GM12878 (cell line): ENCODE data around the gene IQCH. TPM values are rescaled to one million over a fixed set of nuclear protein-coding genes. Genes with fewer than 3 reads are reported as not detected.

Experiments used
- ATAC-seq: fragments of 200-7000 bp; cut with Tn5 transposase; 3 replicates; pipeline ENCODE4 v1.9.1; 2020; ENCODE audit warnings: mild to moderate bottlenecking, moderate library complexity
- BruUV-seq: library from RNA; stranded (reverse); fragments of 400-500 nt; replicated peaks from 2 replicates; lab custom pipeline; 2021; lab: Mats Ljungman, UMichigan
- CTCF ChIA-PET: fragments of 300-600 bp; sonication (Branson Sonifier 250); formaldehyde crosslinking; extraction: SDS; loops from one replicate; lab custom pipeline; 2021; ENCODE audit warnings: inconsistent platforms; lab: Yijun Ruan, JAX
- POLR2A ChIA-PET: fragments of 350-600 bp; formaldehyde crosslinking; extraction: SDS; loops from one replicate; lab custom pipeline; 2021; ENCODE audit warnings: inconsistent platforms; lab: Charles Lee
- RAD21 ChIA-PET: fragments of 300-600 bp; sonication (Branson Sonifier 250); formaldehyde crosslinking; loops from one replicate; lab custom pipeline; 2023; ENCODE audit warnings: antibody characterized with exemption; ENCODE audit not compliant: unreplicated experiment; lab: Charles Lee
- SMC1A ChIA-PET: fragments of 300-600 bp; sonication (Branson Sonifier 250); formaldehyde crosslinking; loops from one replicate; lab custom pipeline; 2023; ENCODE audit not compliant: unreplicated experiment, uncharacterized antibody; lab: Charles Lee
- DNase-seq: peaks from one replicate; pipeline ENCODE4 v3.0.0-alpha.2; 2011; ENCODE audit warnings: low read depth, low spot score
- FAIRE-seq: peaks from 3 replicates; lab custom pipeline; 2011; peaks lifted over from hg19 to GRCh38; lab: Jason Lieb, UNC
- H2AFZ ChIP-seq: 2 replicates; pipeline ENCODE4 v1.6.0; 2011; ENCODE audit warnings: low read depth, low read length, control low read depth; ENCODE audit not compliant: control insufficient read depth
- H3K27ac ChIP-seq: 2 replicates; pipeline ENCODE4 v1.5.1; 2011; ENCODE audit warnings: control low read depth; ENCODE audit not compliant: control insufficient read depth, insufficient read depth
- H3K27me3 ChIP-seq, 2 experiments: replicated peaks in 1 of 2; 2 replicates each; pipeline versions ENCODE4 v1.6.0 to v1.6.1; 2011; ENCODE audit warnings: low read length in 1 of 2; ENCODE audit not compliant: control insufficient read depth in 2 of 2, insufficient read depth in 2 of 2
- H3K36me3 ChIP-seq, 2 experiments: 2 replicates each; pipeline ENCODE4 v1.5.1; 2011; ENCODE audit warnings: low read length in 1 of 2; ENCODE audit not compliant: control insufficient read depth in 2 of 2, insufficient read depth in 2 of 2
- H3K4me1 ChIP-seq: 2 replicates; pipeline ENCODE4 v1.6.1; 2011; ENCODE audit warnings: mild to moderate bottlenecking, low read length, moderate library complexity, mixed read lengths; ENCODE audit not compliant: control insufficient read depth, insufficient read depth
- H3K4me2 ChIP-seq: 2 replicates; pipeline ENCODE4 v1.6.0; 2011; ENCODE audit warnings: control low read depth; ENCODE audit not compliant: control insufficient read depth, insufficient read depth
- H3K4me3 ChIP-seq: fragments of 200-600 bp; sonication (generic); 2 replicates; pipeline ENCODE4 v1.5.1; 2016
- H3K79me2 ChIP-seq: 2 replicates; pipeline ENCODE4 v1.6.0; 2011; ENCODE audit warnings: low read length; ENCODE audit not compliant: control insufficient read depth, insufficient read depth
- H3K9ac ChIP-seq: 2 replicates; pipeline ENCODE4 v1.8.0; 2011; ENCODE audit warnings: low read length, control low read depth, mixed read lengths; ENCODE audit not compliant: control insufficient read depth, insufficient read depth
- H3K9me3 ChIP-seq: replicated peaks from 3 replicates; pipeline ENCODE4 v1.5.1; 2011; ENCODE audit warnings: mild to moderate bottlenecking, low read length; ENCODE audit not compliant: control insufficient read depth, insufficient read depth
- H4K20me1 ChIP-seq: 2 replicates; pipeline ENCODE4 v1.6.0; 2011; ENCODE audit not compliant: control insufficient read depth, insufficient read depth
- CBX5 ChIP-seq: sonication (generic); IDR thresholded peaks from 2 replicates; pipeline ENCODE4 v1.6.1; 2016; ENCODE audit warnings: low read depth, moderate library complexity, mild to moderate bottlenecking, inconsistent platforms
- CHD2 ChIP-seq: IDR thresholded peaks from 2 replicates; pipeline ENCODE4 v1.6.1; 2011; ENCODE audit warnings: low read depth, low read length, improper control_type of control experiment, borderline replicate concordance
- CREB1 ChIP-seq: IDR thresholded peaks from 2 replicates; pipeline ENCODE4 v1.6.1; 2012; ENCODE audit warnings: low read depth, mild to moderate bottlenecking, inconsistent platforms
- ESRRA ChIP-seq: IDR thresholded peaks from 2 replicates; pipeline ENCODE4 v1.6.1; 2012; ENCODE audit warnings: mild to moderate bottlenecking, low read length, improper control_type of control experiment
- GATAD2B ChIP-seq: fragments of 450-650 bp; conservative IDR thresholded peaks from 2 replicates; pipeline ENCODE4 v1.6.1; 2017; ENCODE audit warnings: low read depth, mild to moderate bottlenecking, moderate library complexity
- IRF3 ChIP-seq: fragments of 450-650 bp; IDR thresholded peaks from 2 replicates; pipeline ENCODE4 v1.6.1; 2014; ENCODE audit warnings: mild to moderate bottlenecking
- KAT2A ChIP-seq: conservative IDR thresholded peaks from 2 replicates; pipeline ENCODE4 v1.6.1; 2011; ENCODE audit warnings: low read depth, low read length; ENCODE audit not compliant: control insufficient read depth
- MAX ChIP-seq: IDR thresholded peaks from 2 replicates; pipeline ENCODE4 v1.6.1; 2012; ENCODE audit warnings: low read depth, low read length, improper control_type of control experiment
- MYC ChIP-seq: IDR thresholded peaks from 2 replicates; pipeline ENCODE4 v1.6.1; 2011; ENCODE audit warnings: mild to moderate bottlenecking, low read length, moderate library complexity, inconsistent platforms; ENCODE audit not compliant: insufficient read depth, insufficient replicate concordance, insufficient read length, severe bottlenecking
- NFIC ChIP-seq: IDR thresholded peaks from 2 replicates; pipeline ENCODE4 v1.6.1; 2012; ENCODE audit warnings: low read depth, mild to moderate bottlenecking, inconsistent platforms, low read length, moderate library complexity
- NFXL1 ChIP-seq: fragments of 450-650 bp; IDR thresholded peaks from 2 replicates; pipeline ENCODE4 v1.6.1; 2017; ENCODE audit warnings: antibody characterized with exemption, mild to moderate bottlenecking, borderline replicate concordance
- NFYA ChIP-seq: IDR thresholded peaks from 2 replicates; pipeline ENCODE4 v1.6.1; 2011; ENCODE audit warnings: low read depth, mild to moderate bottlenecking, low read length, improper control_type of control experiment, borderline replicate concordance
- NR2F1 ChIP-seq: fragments of 450-650 bp; conservative IDR thresholded peaks from 2 replicates; pipeline ENCODE4 v1.6.1; 2017; ENCODE audit warnings: mild to moderate bottlenecking
- POLR2AphosphoS5 ChIP-seq: IDR thresholded peaks from 2 replicates; pipeline ENCODE4 v1.6.1; 2011; ENCODE audit warnings: mild to moderate bottlenecking, low read length, inconsistent platforms
- SPI1 ChIP-seq: IDR thresholded peaks from 2 replicates; pipeline ENCODE4 v1.6.1; 2011; ENCODE audit warnings: low read depth, mild to moderate bottlenecking, low read length, moderate library complexity, borderline replicate concordance; ENCODE audit not compliant: insufficient read depth
- STAT3 ChIP-seq: IDR thresholded peaks from 2 replicates; pipeline ENCODE4 v1.6.1; 2011; ENCODE audit warnings: low read depth, low read length, improper control_type of control experiment
- TBL1XR1 ChIP-seq: IDR thresholded peaks from 2 replicates; pipeline ENCODE4 v1.6.1; 2012; ENCODE audit warnings: low read depth, low read length, improper control_type of control experiment
- ZBED1 ChIP-seq: IDR thresholded peaks from 2 replicates; pipeline ENCODE4 v1.6.1; 2016; ENCODE audit warnings: borderline replicate concordance
- ZSCAN29 ChIP-seq: fragments of 450-650 bp; IDR thresholded peaks from 2 replicates; pipeline ENCODE4 v1.6.1; 2017; ENCODE audit warnings: mild to moderate bottlenecking, moderate library complexity
- WGBS: methylation state at CpG from one replicate; pipeline ENCODE4 v1.1.6; 2016; ENCODE audit warnings: low lambda C conversion rate; ENCODE audit not compliant: insufficient replicate concordance, insufficient coverage; ENCODE audit errors: missing lambda C conversion rate; 5-methylcytosine and 5-hydroxymethylcytosine counted together
- in situ Hi-C: fragments of 300-500 bp; cut with MboI; formaldehyde crosslinking; loops from 9 replicates; pipeline ENCODE4 v1.14.3; 2018; ENCODE audit warnings: mixed read lengths
- intact Hi-C: fragments of 100-400 bp; cut with micrococcal nuclease; formaldehyde crosslinking; loops from one replicate; pipeline ENCODE4 v1.14.2; 2022; ENCODE audit not compliant: unreplicated experiment
- polyA plus RNA-seq, 11 experiments: library from polyadenylated mRNA; depleted of rRNA in 4 of 11; unstranded in 6 of 11; stranded (reverse) in 5 of 11; fragments of >200 nt; fragmentation: Nextera tagmentation in 4 of 11; fragmentation: Illumina TruSeq in 1 of 11; extraction: Ambion mirVana in 4 of 11; extraction: Trizol in 1 of 11; gene quantifications; 1 replicate in 1 of 11; 2 replicates in 10 of 11; pipeline versions ENCODE4 v1.2.1 to v1.2.3, GENCODE V29; 2011 to 2016; ENCODE audit warnings: inconsistent platforms in 2 of 11, missing spikeins in 2 of 11, low read depth in 1 of 11
- total RNA-seq, 4 experiments: library from RNA; depleted of rRNA in 3 of 4; stranded (reverse); fragments of >200 nt in 3 of 4; fragmentation: Illumina TruSeq in 1 of 4; extraction: Trizol in 1 of 4; gene quantifications; 2 replicates each; pipeline versions ENCODE4 v1.2.1 to v1.2.3, GENCODE V29; 2013 to 2021

The IQCH gene
- total and polyA plus RNA-seq, 10 of the 15 experiments (the other 5 are each of a cell fraction or from before 2014, with no cell fraction given) = 0.29 to 1.3 (median 0.99) TPM

GRCh38 chr15:67472957-67473356, 218.4 kb downstream of the IQCH start:
- FAIRE-seq = no peak
- ChIA-PET CTCF (interaction anchor here (0.9 kb wide), 1 partner anchor 16 kb away, joined by 3 read pairs; no protein-coding TSS in a partner anchor), RAD21 (no interaction called here), POLR2A (no interaction called here), SMC1A (no interaction called here)
- no peaks in the 10 kb centered on the region for H3K36me3 ChIP-seq
- no peaks in the 10 kb centered on the region for H3K9me3 ChIP-seq
- H2AFZ ChIP-seq = no peak overlapping the region
- intact Hi-C loops (no loop called here), in situ Hi-C loops (no loop called here)
- ATAC-seq = no peak
- no TSS peak for BruUV-seq
- H3K4me3 ChIP-seq = no peak overlapping the region
- H3K79me2 ChIP-seq = no peaks in the 10 kb centered on the region
- H4K20me1 ChIP-seq = no peaks in the 10 kb centered on the region
- TF ChIP-seq GATAD2B = no peak
- TF ChIP-seq STAT3 = no peak
- no peak for TF ChIP-seq CHD2
- no peak for TF ChIP-seq SPI1
- TF ChIP-seq POLR2AphosphoS5 = no peak
- TF ChIP-seq ZSCAN29 = no peak
- TF ChIP-seq NFYA = no peak
- no peak for TF ChIP-seq TBL1XR1
- no peak for TF ChIP-seq CREB1
- TF ChIP-seq IRF3 = no peak
- no peak for TF ChIP-seq MYC
- no peak for TF ChIP-seq CBX5
- no peak for TF ChIP-seq KAT2A
- TF ChIP-seq NFXL1 = no peak
- no peak for TF ChIP-seq NFIC
- TF ChIP-seq ZBED1 = no peak
- no peak for TF ChIP-seq MAX
- TF ChIP-seq NR2F1 = no peak
- TF ChIP-seq ESRRA = no peak
- no peak overlapping the region for H3K4me2 ChIP-seq
- no peak for DNase-seq
- no peak overlapping the region for H3K27ac ChIP-seq
- no peaks in the 10 kb centered on the region for H3K4me1 ChIP-seq
- 87% methylated on average over 1 of the region's 1 CpG for WGBS
- H3K9ac ChIP-seq = no peak overlapping the region
- no peaks in the 10 kb centered on the region for H3K27me3 ChIP-seq
